8988T (cell line): ENCODE data around the gene TXLNA.

ENCODE experiments used
- DNase-seq: peaks from one replicate; pipeline ENCODE4 v3.0.0; 2011

The TXLNA gene

DNA sequence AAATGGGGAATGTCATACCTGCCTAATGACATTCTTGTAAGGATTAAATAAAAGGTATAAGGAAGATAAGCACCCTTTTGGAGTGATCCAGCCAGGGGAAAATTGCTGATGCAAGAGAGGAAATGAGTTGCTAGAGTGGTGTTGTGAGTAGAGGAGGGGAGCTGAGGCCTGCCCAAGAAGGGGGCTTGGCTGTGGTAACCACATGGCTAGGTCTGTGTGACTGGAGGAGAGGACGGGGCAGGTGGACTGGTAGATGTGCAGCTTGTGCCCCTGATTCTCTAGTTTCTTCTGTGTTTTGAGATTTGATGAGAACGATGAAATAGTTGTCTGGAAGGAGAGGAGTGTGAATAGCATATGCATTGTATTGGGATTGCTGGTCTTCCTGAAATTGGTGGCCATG, 6.6 kb downstream of the TXLNA start:
- no peak for DNase-seq

DNA sequence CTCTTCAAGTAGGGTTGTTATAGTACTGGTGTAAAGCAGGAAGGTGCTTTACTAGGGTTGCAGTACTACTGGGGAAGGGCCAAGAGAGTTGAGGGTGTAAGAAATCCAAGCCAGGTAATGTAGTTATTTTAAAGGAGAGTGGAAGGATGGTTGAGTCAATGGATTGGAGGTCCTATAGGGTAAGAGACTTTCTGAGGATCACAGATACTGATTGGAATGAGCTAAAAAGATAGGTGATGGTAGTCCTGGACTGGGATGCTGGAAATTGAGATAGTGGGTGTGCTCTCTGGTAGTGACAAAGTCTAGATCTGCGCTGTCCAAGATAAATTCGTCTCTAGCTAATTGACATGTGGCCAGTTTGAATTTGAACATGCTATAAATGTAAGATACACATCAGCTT, 7.0 kb downstream of the TXLNA start:
- no peak for DNase-seq

DNA sequence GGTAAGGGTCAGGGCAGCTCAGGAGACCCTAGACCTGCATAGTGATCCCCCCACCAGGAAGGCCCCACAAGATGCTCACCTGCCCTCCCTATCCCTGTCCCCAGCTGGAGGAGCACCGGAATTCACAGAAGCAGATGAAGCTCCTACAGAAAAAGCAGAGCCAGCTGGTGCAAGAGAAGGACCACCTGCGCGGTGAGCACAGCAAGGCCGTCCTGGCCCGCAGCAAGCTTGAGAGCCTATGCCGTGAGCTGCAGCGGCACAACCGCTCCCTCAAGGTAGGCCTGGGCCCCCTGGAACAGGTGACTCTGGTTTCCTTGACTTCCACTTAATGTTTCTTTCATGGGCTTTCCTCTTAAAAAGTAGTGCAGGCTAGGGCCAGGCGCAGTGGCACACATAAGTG, 8.4 kb downstream of the TXLNA start:
- DNase-seq, result no peak

DNA sequence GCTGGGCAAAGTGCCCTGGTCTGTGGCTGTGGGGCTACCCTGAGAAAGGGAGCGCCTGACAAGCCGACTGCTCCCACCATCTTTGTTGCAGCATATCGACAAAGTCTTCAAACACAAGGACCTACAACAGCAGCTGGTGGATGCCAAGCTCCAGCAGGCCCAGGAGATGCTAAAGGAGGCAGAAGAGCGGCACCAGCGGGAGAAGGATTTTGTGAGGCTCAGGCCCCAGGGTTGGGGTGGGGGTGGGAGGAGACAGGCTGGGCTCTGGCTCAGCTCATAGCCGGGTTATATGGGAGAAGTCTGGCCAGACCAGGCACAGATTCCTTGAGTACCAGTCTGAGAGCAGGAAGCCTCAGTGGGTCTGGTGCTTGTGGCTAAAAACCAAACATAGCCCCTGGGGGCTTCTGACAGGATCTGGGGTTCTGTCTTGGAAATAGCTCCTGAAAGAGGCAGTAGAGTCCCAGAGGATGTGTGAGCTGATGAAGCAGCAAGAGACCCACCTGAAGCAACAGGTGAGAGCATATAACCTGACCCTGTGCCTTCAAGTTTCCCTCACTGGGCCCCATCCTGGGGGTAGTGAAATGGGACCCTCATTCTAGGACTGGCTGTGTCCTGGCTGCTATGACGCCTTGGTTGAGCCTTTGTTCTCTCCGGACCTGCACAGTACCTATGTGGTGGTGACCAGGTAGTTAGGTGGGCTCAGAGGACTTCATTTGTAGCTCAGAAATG, 12.9 kb downstream of the TXLNA start:
- no peak for DNase-seq

DNA sequence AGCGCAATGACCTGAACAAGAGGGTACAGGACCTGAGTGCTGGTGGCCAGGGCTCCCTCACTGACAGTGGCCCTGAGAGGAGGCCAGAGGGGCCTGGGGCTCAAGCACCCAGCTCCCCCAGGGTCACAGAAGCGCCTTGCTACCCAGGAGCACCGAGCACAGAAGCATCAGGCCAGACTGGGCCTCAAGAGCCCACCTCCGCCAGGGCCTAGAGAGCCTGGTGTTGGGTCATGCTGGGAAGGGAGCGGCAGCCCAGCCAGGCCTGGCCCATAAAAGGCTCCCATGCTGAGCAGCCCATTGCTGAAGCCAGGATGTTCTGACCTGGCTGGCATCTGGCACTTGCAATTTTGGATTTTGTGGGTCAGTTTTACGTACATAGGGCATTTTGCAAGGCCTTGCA, 15.5 kb downstream of the TXLNA start:
- DNase-seq, result no peak

DNA sequence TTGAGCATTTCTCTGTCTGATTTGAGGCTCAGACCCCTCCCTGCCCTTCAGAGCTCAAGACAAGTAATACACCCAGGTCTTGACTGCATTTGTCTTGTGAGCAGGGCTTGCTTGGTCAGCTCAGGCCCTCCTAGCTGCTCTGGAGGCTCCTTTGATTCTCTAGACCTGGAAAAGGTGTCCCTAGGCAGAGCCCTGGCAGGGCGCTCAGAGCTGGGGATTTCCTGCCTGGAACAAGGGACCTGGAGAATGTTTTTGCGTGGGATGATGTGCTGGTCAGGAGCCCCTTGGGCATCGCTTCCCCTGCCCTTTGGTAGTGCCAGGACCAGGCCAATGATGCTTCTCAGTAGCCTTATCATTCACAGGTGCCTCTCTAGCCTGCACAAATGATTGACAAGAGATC, 16.1 kb downstream of the TXLNA start:
- DNase-seq, result no peak

DNA sequence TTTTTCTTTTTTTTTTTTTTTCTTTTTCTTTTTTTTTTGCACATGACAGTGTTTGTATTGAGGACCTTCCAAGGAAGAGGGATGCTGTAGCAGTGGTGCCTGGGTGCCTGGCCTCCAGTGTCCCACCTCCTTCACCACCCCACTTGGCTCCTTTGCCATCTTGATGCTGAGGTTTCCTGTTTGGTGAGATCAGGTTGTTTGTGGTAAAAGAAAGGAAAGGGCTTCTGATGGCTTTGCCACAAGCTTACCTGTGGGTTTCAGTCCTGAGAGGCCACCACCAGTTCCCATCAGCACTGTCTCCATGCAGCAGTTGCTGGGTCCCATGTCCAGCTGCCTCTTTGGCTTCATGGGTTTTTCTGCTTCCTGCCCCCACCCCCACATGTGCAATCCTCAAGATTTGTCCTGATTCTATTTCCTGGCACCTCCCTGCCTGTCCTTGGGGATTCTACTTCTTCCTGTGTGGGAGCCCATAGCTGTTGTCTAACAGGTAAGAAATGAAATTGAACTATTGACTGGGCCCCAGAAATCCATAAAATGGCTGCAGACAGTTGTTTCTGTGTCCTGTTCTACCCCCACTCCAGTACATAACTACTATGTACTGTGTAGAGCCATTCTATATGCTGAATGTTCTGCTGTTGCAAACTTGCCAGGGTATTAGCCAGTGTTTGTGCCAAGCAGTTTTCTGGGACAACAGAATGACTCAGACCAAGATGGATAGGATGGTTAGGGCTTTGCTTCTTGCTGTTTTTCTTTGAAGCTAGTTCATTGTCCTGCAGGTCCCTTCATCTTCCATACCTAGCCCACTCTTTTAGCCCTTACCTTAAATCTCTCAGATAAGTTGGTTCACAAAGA, 16.7 kb downstream of the TXLNA start:
- DNase-seq, result no peak

DNA sequence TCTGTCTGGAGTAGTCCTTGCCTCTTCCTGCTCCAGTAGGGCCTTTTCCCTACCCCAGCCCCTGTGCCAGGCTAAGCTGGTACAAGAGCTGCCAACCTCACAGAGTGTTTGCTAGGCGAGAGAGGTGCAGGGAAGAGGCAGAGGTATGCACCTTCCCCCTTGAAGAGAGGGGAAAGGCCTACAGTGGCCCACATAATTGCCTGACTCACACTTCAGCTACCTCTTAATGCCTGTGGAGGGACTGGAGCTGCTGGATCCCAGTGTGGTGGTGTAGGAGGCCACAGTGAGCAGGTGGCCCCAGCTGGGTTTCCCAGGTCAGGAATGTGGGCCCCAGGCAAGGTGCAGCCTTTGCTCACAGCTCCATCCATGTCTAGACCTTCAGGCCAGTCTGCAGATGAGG, 17.6 kb downstream of the TXLNA start:
- DNase-seq, result no peak

DNA sequence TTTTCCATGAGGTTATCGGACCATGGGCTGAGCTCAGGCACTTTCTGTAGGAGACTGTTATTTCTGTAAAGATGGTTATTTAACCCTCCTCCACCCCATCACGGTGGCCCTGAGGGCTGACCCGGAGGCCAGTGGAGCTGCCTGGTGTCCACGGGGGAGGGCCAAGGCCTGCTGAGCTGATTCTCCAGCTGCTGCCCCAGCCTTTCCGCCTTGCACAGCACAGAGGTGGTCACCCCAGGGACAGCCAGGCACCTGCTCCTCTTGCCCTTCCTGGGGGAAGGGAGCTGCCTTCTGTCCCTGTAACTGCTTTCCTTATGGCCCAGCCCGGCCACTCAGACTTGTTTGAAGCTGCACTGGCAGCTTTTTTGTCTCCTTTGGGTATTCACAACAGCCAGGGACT, 18.4 kb downstream of the TXLNA start:
- DNase-seq, result no peak

DNA sequence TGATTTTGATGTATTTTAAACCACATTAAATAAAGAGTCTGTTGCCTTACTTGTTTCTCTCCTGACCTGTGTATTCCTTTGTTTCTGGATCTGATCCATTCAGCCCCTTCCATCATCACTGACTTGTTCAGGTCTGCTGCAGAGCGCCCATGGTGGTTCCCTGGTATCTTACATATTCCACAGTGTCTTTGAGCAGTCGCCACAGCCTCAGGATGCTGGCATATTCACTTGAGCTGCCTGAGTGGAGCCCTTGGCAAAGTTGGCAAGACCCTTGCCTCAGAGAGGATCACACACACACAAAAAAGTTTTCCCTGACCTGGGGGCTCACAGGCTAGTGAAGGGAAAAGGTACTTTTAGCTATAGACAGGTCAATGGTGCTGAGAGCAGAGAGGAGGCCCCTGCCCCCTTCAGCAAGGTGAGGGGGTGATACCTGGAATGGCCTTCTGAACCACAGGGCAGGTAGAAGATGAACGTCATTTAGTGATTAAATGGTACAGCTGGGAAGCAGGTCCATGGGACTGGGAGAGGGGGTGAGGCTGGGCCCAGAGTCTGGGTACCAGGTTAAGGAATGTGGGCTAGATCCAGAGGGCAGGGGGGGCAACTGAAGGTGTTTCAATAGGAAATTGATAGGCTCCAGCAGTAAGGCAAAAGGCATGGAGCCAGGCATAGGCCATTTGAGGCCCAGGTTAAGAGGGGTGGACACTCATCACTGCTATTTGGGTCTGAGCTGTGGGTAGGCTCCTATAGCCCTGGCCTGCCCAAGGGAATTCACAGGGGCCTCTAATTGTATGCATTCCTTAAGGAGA, 19.0 kb downstream of the TXLNA start:
- no peak for DNase-seq

DNA sequence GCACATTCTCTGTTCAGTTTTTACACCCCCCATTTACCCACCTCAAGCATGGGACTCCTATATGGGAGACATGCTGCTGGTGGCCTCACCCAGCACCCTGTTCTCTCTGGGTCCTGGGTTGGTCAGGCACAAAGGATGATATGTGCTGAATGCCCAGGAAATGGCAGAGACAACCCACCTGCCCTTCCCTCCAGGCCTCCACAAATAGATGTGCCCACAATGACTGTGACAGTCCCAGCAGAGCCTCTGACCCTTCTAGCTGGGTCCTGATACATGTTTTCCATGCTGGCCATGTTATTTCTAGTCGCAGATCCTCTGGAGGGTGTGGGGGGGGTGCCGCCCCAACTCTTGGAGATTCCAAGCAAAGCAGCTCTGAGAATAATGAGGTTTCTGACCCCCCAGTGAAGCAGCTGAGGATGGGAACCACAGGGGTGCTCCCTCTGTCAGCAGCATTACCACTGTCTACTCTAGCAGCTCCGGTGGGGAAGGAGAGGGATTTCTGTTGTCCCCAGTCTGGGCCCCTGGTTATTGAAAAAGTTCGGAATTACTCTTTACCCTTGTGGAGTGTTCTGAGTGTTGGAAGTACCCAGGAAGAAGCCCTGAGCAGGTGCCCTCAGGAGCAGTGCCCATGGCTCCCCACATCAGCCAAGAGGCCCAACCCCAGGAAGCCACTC, 19.7 kb downstream of the TXLNA start:
- no peak for DNase-seq

DNA sequence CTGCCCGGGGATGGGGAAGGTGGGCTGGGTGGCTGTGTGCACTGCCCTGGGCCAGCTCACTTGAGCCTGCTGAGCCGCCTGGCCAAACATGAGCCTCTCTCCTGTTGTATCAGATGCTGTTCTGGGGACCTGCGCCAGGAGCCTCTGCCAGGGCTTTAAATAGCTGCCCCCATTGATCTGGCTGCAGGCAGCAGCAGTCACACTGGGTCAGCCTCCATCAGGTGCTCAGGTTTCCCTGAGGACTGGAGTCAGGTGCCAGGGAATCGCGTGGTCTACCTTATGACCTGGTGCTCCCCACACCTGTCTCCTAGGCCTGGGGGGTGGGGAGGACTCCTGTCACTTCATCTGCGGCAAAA, 20.2 kb downstream of the TXLNA start:
- no peak for DNase-seq

DNA sequence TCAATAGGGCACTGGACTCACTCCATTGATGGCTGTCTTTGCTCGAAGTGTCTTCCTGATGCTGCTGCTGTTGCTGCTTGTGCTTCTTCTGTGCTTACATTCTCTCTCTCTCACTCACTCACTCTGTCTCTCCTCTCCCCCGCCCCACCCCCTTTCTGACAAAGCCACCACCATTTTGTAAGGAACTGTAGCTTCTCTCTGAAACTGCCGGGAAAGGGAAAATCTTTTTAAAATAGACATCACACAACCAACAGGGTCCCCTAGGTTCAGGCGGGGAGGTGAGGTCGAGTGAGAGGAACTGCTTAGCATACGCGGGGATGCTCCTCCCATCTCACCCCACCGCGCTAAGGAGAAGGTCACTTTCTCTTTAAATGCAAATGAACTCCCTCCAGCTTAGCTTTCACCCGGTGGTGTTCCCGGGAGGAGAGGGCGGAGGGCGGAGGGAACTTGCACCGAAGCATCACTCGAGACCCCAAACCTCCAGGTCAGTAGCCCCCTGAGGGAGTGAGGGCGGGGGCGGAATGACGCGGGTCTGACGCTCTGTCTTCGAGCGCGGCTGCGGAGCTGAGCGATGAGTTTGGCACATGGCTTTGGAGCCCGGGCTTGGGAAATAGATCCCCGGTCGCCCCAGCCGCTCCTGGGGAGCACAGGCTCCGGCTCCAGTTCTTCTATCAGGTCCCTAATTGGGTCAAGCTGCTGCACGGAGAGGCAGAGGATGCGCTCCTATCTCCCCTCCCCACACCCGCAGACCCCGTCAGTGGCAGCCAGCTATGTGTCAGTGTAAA, 20.9 kb downstream of the TXLNA start, which contains the start of gene CCDC28B:
Gene CCDC28B, plus strand, starts transcription at position 370 of the 785 bp plus-strand sequence. CDS start 1,341 bp downstream, outside the sequence.
- no peak for DNase-seq

DNA sequence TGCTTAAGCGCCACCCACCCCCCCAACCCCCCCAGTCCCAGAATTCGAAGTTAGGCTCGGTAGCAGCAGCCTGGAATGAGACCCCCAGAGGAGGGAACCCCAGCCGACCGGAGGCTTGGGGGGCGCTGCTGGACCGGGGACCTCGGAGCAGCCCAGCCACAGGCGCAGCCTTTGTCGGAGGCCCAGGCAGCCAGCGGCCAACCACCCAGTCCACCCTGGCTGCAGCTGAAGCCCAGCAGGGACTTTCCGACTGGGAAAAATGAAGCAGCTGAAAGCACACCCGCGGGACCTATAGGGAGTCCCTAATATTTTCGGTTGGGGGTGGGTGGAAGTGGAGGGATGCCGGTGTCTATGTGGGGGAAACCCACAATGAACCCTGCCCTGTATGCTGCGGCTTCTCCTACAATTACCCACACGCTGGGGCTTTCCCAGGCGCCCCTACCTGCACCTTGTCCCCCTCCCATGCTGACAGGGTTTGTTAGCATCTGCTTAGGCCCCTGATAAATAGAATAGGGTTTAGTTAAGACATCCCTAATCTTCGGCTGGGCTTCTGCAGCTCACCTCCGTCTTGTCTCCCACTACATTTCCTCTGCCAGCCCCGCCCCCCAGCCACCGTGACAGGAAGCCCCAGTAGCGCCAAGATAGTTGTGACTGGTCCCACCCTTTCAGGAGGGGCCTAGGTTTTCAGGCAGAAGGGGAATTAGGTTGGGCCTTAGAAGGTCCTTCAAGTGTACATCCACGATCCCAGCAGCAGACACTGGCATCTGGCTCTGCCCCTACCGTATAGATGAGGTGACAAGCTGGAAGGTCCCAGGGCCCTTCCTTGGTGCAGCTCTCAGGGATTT, 21.8 kb downstream of the TXLNA start:
- DNase-seq, result no peak

DNA sequence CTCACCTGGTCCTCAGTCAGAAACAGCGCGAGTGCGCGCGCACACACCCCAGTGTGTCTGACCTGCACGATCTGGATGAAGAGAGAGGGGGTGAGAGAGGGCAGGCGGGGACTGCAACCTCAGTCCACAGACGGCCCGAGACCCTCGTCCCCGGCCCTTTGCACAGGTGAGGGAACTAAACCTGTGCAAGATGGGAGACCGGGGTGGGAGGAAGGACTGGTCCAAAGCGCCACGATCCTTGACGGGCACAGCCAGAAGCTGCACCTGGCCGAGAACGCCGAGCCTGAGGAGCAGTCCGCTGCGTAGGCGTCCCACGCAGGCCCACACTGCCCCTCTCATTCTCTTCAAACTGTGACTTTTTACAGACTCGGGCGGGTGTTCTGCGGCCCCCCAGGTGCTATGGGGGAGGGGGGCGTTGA, 25.5 kb downstream of the TXLNA start:
- no peak for DNase-seq

DNA sequence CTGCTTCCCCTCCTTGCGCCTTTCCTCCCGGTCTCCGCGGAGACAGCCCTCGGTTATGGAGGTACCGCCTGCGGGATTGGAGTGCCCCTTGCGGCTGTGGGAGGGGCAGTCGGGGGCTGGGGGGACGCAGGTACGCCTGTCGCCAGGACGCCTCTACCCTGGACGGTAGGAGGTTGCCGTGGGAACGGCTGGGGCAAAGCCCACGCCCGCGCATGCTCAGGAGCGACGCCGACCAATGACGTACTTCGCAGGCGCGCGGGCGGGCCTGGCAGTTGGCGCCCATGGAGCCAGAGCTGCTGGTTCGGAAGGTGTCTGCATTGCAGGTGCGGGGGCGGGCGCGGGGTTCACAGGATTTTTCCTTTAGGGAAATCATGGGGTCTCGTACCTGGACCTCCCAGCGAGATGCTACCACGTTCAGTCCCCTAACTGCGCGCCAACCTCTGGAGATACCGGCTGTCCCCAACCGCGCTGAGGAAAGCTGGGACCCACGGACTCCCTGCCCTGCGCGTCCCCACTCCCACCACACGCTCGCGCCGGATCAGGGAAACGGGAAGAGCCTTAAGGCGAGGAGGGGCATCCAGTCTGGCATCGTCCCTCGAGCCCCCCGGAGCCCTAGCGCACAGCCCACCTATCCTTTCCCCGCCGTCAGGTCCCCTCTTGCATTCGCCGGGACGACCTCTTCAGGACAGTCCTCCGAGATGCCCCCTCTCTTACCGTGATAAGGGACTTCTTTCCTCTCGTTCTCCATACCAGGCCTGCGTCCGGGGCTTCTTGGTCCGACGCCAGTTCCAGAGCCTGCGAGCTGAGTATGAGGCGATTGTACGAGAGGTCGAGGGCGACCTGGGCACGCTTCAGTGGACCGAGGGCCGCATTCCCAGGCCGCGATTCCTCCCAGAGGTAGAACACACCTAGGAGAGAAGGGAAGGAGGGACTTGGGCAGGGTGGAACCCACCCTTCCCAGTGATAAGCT, 26.2 kb downstream of the TXLNA start, which contains the start of gene IQCC:
Gene IQCC, plus strand, starts transcription at position 271 of the 970 bp plus-strand sequence. Its CDS starts 11 bp downstream, at position 282.
- DNase-seq, result peak; percentile 77

DNA sequence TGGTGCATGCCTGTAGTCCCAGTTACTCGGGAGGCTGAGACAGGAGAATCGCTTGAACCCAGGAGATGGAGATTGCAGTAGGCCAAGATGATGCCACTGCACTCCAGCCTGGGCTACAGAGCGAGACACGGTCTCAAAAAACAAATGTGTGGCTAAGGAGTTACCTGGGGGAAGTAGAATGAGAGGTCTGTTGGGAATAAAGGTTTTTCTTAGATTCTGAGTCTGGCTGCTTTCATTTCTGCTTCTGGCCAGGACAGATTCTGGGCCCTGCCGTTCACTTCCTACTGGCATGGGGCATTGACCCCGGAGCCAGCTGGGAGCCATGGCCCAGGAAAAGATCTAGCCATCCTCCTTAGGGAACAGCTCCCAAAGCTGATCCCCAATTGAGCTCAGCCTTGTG, 29.0 kb downstream of the TXLNA start:
- no peak for DNase-seq

DNA sequence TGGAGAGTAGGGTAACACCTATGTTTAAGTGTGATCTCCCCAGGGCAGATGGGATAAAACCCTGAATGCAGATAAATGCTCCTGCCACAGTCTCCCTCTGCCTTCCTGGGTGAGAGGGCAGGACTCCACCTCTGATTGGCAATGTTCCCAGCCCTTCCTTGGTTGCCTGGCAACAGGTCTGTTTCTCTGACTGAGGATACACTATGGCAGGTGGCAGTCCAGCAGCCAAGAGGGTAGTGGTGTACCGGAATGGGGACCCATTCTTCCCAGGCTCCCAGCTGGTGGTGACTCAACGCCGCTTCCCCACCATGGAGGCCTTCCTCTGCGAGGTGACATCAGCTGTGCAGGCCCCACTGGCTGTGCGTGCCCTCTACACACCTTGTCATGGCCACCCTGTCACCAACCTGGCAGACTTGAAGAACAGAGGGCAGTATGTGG, 29.4 kb downstream of the TXLNA start, which contains the start of gene DCDC2B:
Gene DCDC2B, plus strand, starts transcription at position 199 of the 438 bp plus-strand sequence. Its CDS starts 5 bp downstream, at position 204.
- no peak for DNase-seq
